Uterine smooth muscle cell (primary cell): ENCODE measurements around the gene HDAC4. TPM values are rescaled to one million over a fixed set of nuclear protein-coding genes. Genes with fewer than 3 reads are reported as not detected.

ENCODE experiments used
- total RNA-seq: library from RNA; depleted of rRNA; stranded (reverse); fragments of >200 nt; gene quantifications from 2 replicates; pipeline ENCODE4 v1.2.3, GENCODE V29; 2014

HDAC4 gene
- 14.9 and 29.1 TPM in 2 replicates for total RNA-seq

DNA sequence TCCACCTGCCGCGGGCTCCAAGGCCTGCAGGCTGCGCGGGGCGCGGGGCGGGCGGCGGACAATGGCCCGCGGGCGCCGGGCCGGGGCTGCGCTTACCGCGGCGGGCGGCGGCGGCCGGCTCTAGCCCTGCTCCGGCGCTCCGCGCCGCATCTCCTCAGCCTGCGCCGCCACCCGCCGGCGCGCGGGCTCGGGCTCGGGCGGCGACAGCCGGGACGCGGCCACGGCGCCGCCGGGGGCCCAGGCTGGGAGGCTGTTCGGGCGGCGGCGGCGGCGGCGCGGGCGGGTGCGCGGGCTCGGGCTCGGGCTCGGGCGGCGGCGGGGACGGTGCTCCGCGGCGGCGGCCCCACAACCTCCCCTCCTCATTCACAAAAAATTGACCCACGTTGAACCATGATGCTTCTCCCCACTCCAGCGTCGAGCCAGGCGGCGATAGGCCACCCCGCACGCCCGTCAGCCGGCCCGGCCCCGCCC lies at the start of gene HDAC4:
Gene HDAC4 (minus strand): TSS at position 425 of the 471 bp plus-strand sequence. CDS start 48,321 bp downstream, outside the sequence.

